Measurements from ENCODE around the gene POC5. TPM values are rescaled to one million over a fixed set of nuclear protein-coding genes. Genes with fewer than 3 reads are reported as not detected.
A peak's percentile ranks its signal among the peaks of the same experiment; 100 is the strongest.

The POC5 gene
- total RNA-seq, 1 experiment from 2014 or later: 9.7 TPM

- ATAC-seq: peak; percentile 13
- H3K4me2 ChIP-seq (ENCODE audit: low read length): no peak overlapping the region
These were observed 48.8 kb downstream of the POC5 start for GRCh38 chr5:75668445-75668844.

GRCh38 chr5:75667586-75667985, 49.7 kb downstream of the POC5 start:
- Histone ChIP-seq H2AFZ (ENCODE audit: low read length) (no peak overlapping the region), H3F3A (ENCODE audit: low read length, unreplicated experiment) (no peaks in the 10 kb centered on the region), H3K36me3 (ENCODE audit: low read depth, low read length) (no peaks in the 10 kb centered on the region), H3K27me3 (ENCODE audit: low read length) (no peaks in the 10 kb centered on the region), H3K4me2 (ENCODE audit: low read length) (no peak overlapping the region), H3K4me1 (ENCODE audit: insufficient read depth, low read length) (peaks cover 16% of the 10 kb centered on the region), H3K9ac (ENCODE audit: low read length) (no peak overlapping the region), H3K4me3 (ENCODE audit: low read length) (no peak overlapping the region), H3K27ac (ENCODE audit: low read length) (no peak overlapping the region), H3K79me2 (ENCODE audit: low read length) (no peaks in the 10 kb centered on the region), H3K9me2 (replicated peaks; ENCODE audit: low read length) (no peaks in the 10 kb centered on the region), H3K9me3 (ENCODE audit: low read length) (no peaks in the 10 kb centered on the region), H4K20me1 (ENCODE audit: low read length) (no peaks in the 10 kb centered on the region)
- ATAC-seq: no peak
- POLR2A ChIA-PET (ENCODE audit: unreplicated experiment): no interaction called here
- TF ChIP-seq EZH2phosphoT487 (IDR thresholded peaks at IDR 0.05; ENCODE audit: borderline replicate concordance, low read length) (no peak), CTCF (conservative IDR thresholded peaks at IDR 0.05; ENCODE audit: low read depth, low read length) (peak; percentile 29; the same call in 1 of the 2 replicates)
- CTCF ChIA-PET: no interaction called here
- no TSS peak for BruUV-seq (replicated peaks)
- DNase-seq: no peak
- intact Hi-C loops (cut with micrococcal nuclease): loop anchor here (5.0 kb wide), 1 partner anchor 85 kb away; no protein-coding TSS in a partner anchor

More at GRCh38 chr5:75668445-75668844, 48.8 kb downstream of the POC5 start:
- no peak overlapping the region for H3K9ac ChIP-seq (ENCODE audit: low read length)
- no peaks in the 10 kb centered on the region for H3K79me2 ChIP-seq (ENCODE audit: low read length)
- no peak for DNase-seq
- intact Hi-C loops (cut with micrococcal nuclease): loop anchor here (5.0 kb wide), 1 partner anchor 86 kb away; no protein-coding TSS in a partner anchor
- no peaks in the 10 kb centered on the region for H3K9me2 ChIP-seq (replicated peaks; ENCODE audit: low read length)
- no peaks in the 10 kb centered on the region for H4K20me1 ChIP-seq (ENCODE audit: low read length)
- ChIA-PET POLR2A (ENCODE audit: unreplicated experiment) (interaction anchor here (0.6 kb wide), 1 partner anchor 159 kb away, joined by 5 read pairs; no protein-coding TSS in a partner anchor), CTCF (interaction anchor here (0.5 kb wide), 1 partner anchor 48 kb away, joined by 3 read pairs; the partner anchor contains the start of gene POC5)
- H3K27ac ChIP-seq (ENCODE audit: low read length): no peak overlapping the region
- peaks cover 16% of the 10 kb centered on the region for H3K4me1 ChIP-seq (ENCODE audit: insufficient read depth, low read length)
- TF ChIP-seq EZH2phosphoT487 (IDR thresholded peaks at IDR 0.05; ENCODE audit: borderline replicate concordance, low read length) (no peak), EZH2 (IDR thresholded peaks at IDR 0.05; ENCODE audit: low read length, unreplicated experiment) (no peak), CTCF (conservative IDR thresholded peaks at IDR 0.05; ENCODE audit: low read depth, low read length) (no peak)
- BruUV-seq (replicated peaks): no TSS peak
- H3K36me3 ChIP-seq (ENCODE audit: low read depth, low read length): peaks cover 4% of the 10 kb centered on the region; the same call in 1 of the 2 replicates
- no peaks in the 10 kb centered on the region for H3K9me3 ChIP-seq (ENCODE audit: low read length)
- no peaks in the 10 kb centered on the region for H3F3A ChIP-seq (ENCODE audit: low read length, unreplicated experiment)
- H3K27me3 ChIP-seq (ENCODE audit: low read length): no peaks in the 10 kb centered on the region
- no peak overlapping the region for H2AFZ ChIP-seq (ENCODE audit: low read length)
- no peak overlapping the region for H3K4me3 ChIP-seq (ENCODE audit: low read length)

- Histone ChIP-seq H3K9me3 (ENCODE audit: low read length) (no peaks in the 10 kb centered on the region), H4K20me1 (ENCODE audit: low read length) (no peaks in the 10 kb centered on the region), H3K9me2 (replicated peaks; ENCODE audit: low read length) (no peaks in the 10 kb centered on the region), H3F3A (ENCODE audit: low read length, unreplicated experiment) (no peaks in the 10 kb centered on the region), H2AFZ (ENCODE audit: low read length) (no peak overlapping the region), H3K27ac (ENCODE audit: low read length) (no peak overlapping the region), H3K4me1 (ENCODE audit: insufficient read depth, low read length) (peaks cover 16% of the 10 kb centered on the region), H3K4me3 (ENCODE audit: low read length) (no peak overlapping the region), H3K36me3 (ENCODE audit: low read depth, low read length) (no peaks in the 10 kb centered on the region), H3K4me2 (ENCODE audit: low read length) (no peak overlapping the region), H3K79me2 (ENCODE audit: low read length) (no peaks in the 10 kb centered on the region), H3K9ac (ENCODE audit: low read length) (no peak overlapping the region), H3K27me3 (ENCODE audit: low read length) (no peaks in the 10 kb centered on the region)
- ChIA-PET POLR2A (ENCODE audit: unreplicated experiment) (no interaction called here), CTCF (no interaction called here)
- 0 out of 2 replicates have a peak, but pooled peaks have one; percentile 15 for TF ChIP-seq CTCF (conservative IDR thresholded peaks at IDR 0.05; ENCODE audit: low read depth, low read length)
- no peak for TF ChIP-seq EZH2phosphoT487 (IDR thresholded peaks at IDR 0.05; ENCODE audit: borderline replicate concordance, low read length)
- no TSS peak for BruUV-seq (replicated peaks)
- ATAC-seq (no peak), DNase-seq (no peak)
- intact Hi-C loops (cut with micrococcal nuclease): loop anchor here (5.0 kb wide), 1 partner anchor 84 kb away; no protein-coding TSS in a partner anchor
These were observed 50.4 kb downstream of the POC5 start for GRCh38 chr5:75666801-75667200.

All from PC-3 (cell line).